T47D (cell line): Measurements from ENCODE around the gene CD160.

Experiments used
- DNase-seq, 2 experiments: peaks; one replicate each; pipeline versions ENCODE4 v3.0.0 to v3.0.0-alpha.2; 2011 to 2012; ENCODE audit warnings: low read depth in 1 of 2, low spot score in 1 of 2
- JUND ChIP-seq: IDR thresholded peaks from 2 replicates; pipeline ENCODE4 v1.6.1; 2012; ENCODE audit warnings: low read depth
- in situ Hi-C: cut with HindIII; loops from 2 replicates; pipeline ENCODE4 v1.10.0; 2016; ENCODE audit warnings: low sequenced_read_pairs, low pct_unique_long_range_greater_than_20kb

Gene CD160

GRCh38 chr1:145696630-145696960 lies 22.7 kb upstream of the CD160 start:
- no peak for TF ChIP-seq JUND

GRCh38 chr1:145701306-145701862 lies 17.9 kb upstream of the CD160 start:
- no peak for TF ChIP-seq JUND
- in situ Hi-C loops = no loop called here
- no peak for DNase-seq

More at GRCh38 chr1:145696630-145696960, 22.7 kb upstream of the CD160 start:
- in situ Hi-C loops = no loop called here
- no peak for DNase-seq

- no peak for DNase-seq
- in situ Hi-C loops = no loop called here
Observed at GRCh38 chr1:145702052-145702451, 17.2 kb upstream of the CD160 start.

GRCh38 chr1:145702826-145703225 lies 16.5 kb upstream of the CD160 start:
- in situ Hi-C loops = no loop called here
- TF ChIP-seq JUND = no peak
- DNase-seq = no peak

More at GRCh38 chr1:145702052-145702451, 17.2 kb upstream of the CD160 start:
- TF ChIP-seq JUND = no peak

GRCh38 chr1:145705622-145706021 lies 13.7 kb upstream of the CD160 start:
- in situ Hi-C loops = no loop called here

GRCh38 chr1:145706086-145706664 lies 13.1 kb upstream of the CD160 start:
- TF ChIP-seq JUND = no peak
- in situ Hi-C loops = no loop called here
- no peak for DNase-seq

More at GRCh38 chr1:145705622-145706021, 13.7 kb upstream of the CD160 start:
- TF ChIP-seq JUND = no peak
- DNase-seq = no peak

GRCh38 chr1:145707183-145707867 lies 12.0 kb upstream of the CD160 start, which contains the start of gene PDZK1:
Gene PDZK1 (minus strand): TSS chr1:145707368. CDS start chr1:145688021, 19,347 bp downstream.
- no peak; the same call in 1 of the 2 replicates for TF ChIP-seq JUND
- in situ Hi-C loops = no loop called here
- DNase-seq = peak in 1 of 2 experiments; percentile 83

GRCh38 chr1:145708063-145708462 lies 11.2 kb upstream of the CD160 start:
- peak in 1 of 2 experiments; percentile 87 for DNase-seq
- TF ChIP-seq JUND = peak; percentile 86; the same call in 1 of the 2 replicates
- in situ Hi-C loops = no loop called here

- in situ Hi-C loops = no loop called here
- DNase-seq = no peak
- no peak for TF ChIP-seq JUND
Observed at GRCh38 chr1:145710291-145711027, 8.8 kb upstream of the CD160 start.

- in situ Hi-C loops = no loop called here
- TF ChIP-seq JUND = no peak; the same call in 1 of the 2 replicates
- peak in 1 of 2 experiments; percentile 89 for DNase-seq
Observed at GRCh38 chr1:145711213-145711651, 8.1 kb upstream of the CD160 start.

- TF ChIP-seq JUND = no peak
- peak in 1 of 2 experiments; percentile 50 for DNase-seq
- in situ Hi-C loops = no loop called here
Observed at GRCh38 chr1:145714524-145715111, 4.7 kb upstream of the CD160 start.

GRCh38 chr1:145716641-145717345 lies 2.5 kb upstream of the CD160 start:
- no peak for DNase-seq
- TF ChIP-seq JUND = no peak
- in situ Hi-C loops = no loop called here
